Effector CD4-positive, alpha-beta T cell (primary cell): Measurements from ENCODE around the gene YWHAH.
"Not testable (repeated sequence)": the region's sequence is repeated elsewhere in the genome, so short reads cannot be mapped to it uniquely, and the experiment has no call there.

Source experiments
- DNase-seq: peaks from one replicate; pipeline ENCODE4 v3.0.0-alpha.2; 2020

YWHAH gene

DNA sequence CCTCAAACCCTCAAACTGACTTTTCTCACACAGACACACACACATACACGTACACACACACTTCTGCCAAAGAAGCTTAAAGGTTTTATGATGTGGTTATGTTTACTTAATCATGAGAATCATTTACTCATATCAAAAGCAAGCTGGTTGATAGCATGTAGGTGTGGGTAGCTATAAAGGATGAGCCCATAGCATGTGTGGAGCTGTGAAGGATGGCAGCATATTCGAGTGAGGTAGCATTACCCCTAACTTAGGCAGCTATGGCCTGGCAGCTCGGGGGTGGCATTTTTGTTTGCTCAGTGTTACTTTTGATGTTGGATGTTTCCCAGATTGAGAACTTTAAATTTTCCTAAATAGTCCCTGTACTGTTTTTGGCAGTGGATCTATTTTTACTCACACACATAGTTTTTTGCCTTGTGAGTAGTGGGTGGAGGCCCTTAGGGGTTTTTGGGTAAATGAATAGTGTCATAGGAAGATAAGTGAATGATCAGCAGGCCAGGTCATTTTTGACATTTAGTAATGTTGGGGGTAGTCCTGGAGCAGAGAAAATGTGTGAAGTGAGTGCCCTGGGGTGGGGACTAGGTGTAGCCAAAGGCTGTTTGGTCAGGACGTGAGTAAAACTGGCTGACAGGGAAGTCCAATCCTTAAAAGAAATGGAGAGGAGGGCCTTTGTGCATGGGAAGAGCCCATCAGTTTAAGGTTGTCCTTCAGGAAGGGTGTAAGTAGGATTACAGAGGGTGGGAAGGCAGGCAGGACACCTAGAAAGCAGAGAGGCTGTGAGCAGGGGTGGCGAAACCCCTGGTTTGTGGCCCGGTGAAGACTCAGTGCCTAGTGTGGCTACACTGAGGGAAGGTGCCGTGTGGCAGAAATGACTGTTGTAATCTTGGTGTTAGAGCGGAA is 7.1 kb downstream of the YWHAH start:
- no peak for DNase-seq

DNA sequence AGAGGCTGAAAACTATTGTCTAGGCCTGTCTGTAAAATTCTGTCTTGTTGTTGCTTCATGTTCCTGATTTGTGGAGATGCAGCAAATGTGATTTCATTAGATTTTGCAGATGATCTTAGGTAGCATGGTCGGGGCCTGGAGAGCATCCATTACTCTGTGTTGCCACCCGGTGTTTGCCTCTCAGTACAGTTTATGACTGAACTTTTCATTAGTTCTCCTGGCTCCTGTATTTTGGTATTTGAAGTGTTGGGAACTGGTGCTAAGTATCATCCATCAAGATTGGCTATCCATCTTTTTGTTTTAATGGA is 7.7 kb downstream of the YWHAH start:
- no peak for DNase-seq

DNA sequence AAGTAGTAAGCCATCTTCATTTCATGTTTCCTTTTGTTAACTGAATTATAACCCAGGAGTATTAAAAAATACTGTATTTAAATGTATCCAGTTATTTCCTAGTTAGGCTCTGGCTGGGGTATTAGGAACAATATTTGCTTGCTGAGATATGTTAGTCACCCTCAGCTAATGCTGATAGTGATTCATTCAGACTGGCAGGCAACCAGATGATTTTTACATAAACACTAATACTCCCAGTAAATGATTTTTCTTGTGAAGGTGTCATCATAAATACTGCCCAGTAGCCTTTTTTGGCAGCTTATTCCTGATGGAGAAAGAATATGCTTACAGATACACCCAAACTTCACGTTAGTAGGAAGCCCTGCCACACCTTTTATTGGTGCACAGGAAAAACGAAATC is 8.1 kb downstream of the YWHAH start:
- no peak for DNase-seq

DNA sequence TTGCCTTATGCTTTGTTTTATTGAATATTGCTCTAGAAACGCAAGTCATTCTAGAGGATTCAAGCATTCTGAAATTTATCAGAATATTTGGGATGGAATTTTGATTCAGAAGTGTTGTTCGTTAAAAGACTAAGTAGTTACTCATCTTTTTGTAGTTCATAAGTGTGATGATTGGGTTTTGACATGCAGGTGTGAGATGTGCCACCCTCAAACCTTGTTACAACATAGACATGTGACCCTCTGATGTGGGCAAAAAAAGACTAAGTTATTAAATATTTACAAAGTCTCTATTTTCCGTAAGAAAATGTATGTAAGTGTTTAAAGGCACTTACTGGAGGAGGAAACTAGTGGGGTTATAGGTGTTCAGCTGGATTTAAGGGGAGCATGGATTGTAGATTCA is 8.9 kb downstream of the YWHAH start:
- no peak for DNase-seq

DNA sequence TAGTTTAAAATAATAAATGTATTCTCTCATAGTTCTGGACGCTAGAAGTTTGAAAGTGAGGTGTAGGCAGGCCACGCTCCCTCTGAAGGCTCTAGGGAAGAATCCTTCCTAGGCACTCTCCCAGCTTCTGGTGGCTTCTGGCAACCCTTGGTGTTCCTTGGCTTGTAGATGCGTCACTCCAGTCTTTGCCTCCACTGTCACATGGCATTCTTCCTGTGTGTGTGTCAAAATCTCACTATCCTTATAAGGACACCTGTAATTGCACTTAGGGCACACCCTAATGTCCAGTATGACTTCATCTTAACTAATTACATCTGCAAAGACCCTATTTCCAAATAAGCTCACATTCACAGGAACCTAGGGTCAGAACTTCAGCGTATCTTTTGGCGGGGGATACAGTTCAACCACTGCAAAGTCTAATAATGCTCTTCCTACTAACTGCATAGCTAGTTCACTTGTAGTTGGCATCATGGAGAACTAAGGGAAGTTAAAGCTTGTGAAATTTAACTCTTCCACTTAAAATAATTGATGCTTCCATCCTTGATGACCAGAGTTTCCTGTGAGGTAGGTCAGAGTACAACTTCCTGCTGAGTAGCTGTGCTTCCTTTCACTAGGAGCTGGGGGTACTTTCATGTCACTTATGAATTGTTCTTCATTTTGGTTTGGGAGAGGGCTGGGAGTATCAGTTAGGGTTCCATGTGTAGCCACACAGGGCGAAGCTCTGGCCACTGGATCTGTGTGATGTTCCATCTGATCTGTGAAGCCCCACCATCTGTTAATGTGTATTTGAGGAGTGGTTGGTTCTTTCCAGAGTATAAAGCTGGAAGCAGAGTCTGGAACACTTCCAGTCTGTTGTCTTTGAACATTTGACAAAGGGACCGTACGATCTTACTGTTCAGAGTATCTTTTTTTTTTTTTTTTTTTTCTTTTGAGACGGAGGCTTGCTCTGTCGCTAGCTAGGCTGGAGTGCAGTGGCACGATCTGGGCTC is 10.5 kb downstream of the YWHAH start:
- no peak for DNase-seq

DNA sequence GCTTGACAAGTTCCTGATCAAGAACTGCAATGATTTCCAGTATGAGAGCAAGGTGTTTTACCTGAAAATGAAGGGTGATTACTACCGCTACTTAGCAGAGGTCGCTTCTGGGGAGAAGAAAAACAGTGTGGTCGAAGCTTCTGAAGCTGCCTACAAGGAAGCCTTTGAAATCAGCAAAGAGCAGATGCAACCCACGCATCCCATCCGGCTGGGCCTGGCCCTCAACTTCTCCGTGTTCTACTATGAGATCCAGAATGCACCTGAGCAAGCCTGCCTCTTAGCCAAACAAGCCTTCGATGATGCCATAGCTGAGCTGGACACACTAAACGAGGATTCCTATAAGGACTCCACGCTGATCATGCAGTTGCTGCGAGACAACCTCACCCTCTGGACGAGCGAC is 12.0 kb downstream of the YWHAH start:
- no peak for DNase-seq

DNA sequence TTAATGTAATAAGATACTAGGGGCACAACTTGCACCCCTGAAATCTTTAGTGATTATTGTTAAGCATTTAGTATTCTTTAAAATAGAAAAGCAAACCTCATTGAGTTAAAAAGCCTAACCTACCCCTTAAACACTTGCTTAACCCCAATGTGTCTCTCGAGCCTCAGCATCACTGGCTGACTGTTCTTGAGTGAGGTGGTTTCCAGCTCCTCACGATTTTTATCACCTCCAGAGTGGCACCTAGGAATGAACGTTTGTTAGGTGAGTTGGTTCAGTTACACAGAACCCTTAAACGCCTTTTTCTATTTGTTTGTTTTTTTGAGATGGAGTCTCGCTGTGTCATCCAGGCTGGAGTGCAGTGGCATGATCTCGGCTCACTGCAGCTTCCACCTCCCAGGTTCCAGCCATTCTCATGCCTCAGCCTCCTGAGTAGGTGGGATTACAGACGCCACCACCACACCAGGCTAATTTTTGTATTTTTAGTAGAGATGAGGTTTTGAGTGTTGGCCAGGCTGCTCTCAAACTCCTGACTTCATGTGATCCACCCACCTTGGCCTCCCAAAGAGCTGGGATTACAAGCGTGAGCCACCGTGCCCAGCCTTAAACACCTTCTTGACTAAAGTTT is 13.7 kb downstream of the YWHAH start:
- DNase-seq, result no peak

DNA sequence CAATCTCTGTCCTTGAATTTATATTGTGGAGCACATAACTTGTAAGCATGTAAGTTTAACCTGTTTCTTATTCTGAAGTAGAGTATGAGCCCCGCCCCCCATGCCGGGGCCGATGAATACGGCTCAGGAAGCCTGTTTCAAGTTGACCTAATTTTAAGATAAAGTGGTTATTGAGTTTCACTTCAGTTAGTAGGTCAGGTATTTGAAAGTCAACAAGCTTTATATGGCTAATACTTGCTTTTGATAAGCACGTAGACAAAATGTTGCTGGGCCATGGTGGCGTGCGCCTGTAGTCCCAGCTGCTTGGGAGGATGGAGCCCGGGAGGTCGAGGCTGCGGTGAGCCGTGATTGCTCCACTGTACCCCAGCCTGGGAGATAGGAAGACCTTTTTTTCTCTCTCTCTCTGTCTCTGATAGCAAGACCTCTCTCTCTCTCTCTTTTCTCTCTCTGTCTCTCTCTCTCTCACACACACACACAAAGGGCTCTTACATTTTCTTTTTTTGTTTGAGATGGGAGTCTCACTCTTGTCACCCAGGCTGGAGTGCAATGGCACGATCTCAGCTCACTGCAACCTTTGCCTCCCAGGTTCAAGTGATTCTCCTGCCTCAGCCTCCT is 14.4 kb downstream of the YWHAH start:
- no peak for DNase-seq

DNA sequence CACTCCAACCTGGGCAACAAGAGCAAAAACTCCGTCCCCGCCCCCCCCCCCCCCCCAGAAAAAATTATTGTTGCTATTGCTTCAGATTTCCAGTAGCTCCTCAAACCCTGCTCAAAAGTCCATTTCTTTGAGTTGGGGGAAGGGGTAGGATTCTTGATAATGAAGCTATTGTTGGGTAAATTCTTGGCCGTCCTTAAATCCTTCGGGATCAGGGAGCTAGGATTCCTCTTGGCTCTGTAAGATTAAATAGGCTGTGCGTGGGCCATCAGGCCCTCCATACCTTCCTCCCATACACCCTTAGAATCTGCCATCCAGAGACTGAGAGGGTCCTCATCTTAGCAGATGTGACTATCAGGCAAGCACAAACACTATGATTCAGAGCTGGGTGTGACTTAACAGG is 16.4 kb downstream of the YWHAH start:
- no peak for DNase-seq

DNA sequence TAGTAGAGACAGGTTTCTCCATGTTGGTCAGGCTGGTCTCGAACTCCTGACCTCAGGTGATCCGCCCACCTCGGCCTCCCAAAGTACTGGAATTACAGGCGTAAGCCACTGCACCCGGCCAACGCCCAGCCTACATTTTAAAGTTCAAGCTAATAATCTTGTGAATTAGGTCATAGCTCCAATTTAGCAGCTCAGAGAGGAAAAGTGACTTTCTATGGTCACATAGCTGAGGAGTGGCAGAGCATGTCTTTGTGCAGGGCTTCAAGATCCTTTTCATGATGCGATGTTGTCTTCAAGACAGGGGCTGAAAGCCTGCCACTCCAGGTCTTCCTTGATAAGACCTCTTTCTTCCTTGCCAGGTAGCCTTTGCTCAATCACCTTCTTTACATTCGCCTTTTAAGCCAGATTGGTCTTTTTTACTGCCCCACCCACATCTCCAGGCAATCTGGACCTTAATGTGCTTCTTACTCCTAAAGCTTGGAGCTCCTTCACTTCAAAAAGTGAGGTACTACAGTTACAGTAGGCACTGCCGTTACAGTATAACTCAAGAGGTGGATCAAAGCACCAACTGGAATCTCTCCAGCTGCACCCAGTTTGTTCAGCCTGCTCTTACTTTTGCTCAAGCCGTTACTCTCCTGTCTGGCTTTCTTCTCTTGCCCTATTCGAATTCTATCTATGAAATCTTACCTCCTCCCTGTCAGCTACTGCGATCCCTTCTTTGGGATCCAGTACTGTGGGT is 18.2 kb downstream of the YWHAH start:
- DNase-seq, result no peak

DNA sequence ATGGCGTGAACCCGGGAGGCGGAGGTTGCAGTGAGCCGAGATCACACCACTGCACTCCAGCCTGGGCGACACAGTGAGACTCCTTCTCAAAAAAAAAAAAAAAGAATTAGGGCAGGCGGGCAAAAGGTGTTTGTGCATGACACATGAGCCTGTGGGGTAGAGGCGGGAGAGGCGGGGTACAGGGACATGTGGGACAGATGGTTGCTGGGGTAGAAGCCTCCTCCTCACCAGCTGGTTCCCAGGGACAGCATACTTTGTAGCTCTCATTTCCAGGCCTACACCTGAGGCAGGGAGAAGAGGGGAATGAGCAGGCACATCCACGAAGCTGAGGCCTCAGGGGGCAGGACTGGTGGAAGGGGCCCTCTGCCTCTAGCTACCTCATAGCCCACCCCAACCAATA is 23.7 kb downstream of the YWHAH start:
- no peak for DNase-seq

DNA sequence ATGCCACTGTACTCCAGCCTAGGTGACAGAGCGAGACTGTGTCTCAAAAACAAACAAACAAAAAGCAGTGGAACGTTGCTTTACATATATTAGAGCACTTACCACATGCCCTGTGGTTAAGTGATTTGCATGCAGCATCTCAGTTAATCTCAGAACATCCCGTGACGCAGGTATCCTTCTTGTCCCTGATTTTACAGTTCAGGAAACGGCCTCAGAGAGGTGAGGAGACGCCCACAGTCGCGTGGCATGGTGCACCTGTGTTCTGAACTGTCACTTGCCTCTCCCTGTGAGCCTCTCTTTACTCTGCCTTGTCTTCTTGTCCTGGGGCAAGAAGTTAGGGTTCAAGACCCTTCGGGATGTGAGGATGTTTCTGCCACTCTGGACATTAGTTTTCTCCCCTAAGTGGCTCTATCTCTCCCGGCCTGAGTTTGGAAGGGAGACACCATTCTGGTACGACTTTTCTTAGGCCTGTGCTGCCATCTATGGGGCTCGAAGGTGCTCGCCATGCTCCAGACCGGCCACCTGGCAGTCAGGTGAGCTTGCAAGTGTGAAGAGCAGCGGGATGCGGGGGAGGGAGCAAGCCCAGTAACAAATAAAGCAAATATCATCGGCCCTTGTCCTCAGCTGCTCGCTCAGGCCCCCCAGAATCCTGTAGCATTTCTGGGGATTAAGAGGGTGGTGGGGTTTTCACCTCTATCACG is 25.6 kb downstream of the YWHAH start:
- DNase-seq, result peak; percentile 47

DNA sequence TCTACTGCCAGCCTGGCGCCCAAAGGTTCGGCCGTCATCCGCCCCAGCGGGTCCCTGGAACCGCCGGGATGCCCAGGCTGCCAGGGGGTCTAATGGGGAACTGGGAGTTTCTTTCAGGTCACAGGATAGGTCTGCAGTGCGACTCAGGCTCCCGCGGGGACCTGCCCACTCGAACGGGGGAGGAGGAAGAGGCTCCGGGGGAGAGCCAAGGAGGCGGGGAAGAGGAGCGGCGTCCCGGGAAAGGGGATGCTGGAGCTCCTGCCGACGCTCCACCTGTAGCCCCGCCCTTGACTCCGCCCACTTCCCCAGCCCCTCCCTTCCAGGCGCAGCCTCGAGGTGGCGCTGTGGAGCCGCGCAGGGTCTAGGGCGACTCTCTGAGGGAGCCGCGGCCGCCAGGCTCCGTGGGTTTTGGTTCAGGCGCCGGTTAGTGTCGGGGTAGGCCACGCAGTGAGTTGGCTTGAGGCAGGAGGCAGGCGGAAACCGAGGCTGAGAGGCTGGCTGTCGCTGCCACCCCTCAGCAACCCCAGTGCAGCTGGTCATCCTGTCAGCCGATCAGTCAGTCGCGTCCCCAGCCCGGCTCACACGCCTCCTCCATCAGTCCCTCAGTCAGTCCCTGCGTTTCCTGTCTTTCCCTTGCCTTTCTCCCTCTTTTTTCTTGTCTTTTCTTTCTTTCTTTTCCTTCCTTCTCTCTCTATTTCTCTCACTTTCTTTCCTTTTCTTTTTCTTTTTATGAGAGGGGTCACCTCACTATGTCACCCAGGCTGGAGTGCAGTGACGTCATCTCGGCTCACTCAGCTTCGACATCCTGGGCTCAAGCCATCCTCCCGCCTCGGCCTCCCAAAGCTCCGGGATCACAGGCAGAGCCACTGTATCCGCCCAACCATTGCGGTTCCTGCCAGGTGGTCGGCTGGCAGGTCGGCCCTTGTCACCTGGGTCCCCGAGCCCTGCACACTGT is 26.4 kb downstream of the YWHAH start:
- peak; percentile 83 for DNase-seq

DNA sequence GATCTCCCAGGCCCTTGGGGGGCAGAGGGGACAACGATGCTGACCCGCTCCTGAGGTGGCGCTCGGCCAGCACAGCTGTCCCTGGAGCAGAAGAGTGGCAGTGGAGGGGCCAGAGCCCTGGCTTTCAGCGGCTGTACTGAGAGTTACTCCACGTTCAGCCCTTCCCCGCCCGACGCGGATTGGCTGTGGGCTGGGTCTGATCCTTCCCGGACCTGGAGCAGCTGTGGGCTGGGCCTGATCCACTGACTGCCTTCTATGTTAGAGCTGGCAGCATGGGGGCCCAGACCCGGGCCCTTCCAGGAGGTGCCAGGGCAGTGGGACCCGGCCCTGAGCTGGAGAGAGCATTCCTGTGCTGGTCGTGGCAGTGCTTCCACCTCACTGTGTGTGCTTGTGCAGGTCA is 27.8 kb downstream of the YWHAH start:
- no peak for DNase-seq

DNA sequence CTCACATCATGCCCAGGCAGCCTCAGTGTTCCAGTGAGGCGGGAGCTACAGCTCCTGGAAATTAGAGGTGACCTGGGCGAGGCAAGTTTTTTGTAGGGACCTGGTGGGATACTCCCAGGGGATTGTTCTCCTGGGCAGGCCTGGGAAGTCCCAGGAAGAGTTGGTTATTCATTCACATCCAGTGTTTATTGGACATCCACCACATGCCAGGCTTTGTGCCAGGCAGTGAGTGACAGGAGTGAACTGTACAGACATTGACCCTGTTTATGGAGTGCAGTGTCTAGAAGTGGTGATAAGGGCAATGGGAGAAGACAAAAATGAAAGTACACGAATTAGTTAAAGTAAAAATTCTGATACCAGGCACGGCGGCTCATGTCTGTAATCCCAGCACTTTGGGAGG is 29.4 kb downstream of the YWHAH start:
- no peak for DNase-seq

DNA sequence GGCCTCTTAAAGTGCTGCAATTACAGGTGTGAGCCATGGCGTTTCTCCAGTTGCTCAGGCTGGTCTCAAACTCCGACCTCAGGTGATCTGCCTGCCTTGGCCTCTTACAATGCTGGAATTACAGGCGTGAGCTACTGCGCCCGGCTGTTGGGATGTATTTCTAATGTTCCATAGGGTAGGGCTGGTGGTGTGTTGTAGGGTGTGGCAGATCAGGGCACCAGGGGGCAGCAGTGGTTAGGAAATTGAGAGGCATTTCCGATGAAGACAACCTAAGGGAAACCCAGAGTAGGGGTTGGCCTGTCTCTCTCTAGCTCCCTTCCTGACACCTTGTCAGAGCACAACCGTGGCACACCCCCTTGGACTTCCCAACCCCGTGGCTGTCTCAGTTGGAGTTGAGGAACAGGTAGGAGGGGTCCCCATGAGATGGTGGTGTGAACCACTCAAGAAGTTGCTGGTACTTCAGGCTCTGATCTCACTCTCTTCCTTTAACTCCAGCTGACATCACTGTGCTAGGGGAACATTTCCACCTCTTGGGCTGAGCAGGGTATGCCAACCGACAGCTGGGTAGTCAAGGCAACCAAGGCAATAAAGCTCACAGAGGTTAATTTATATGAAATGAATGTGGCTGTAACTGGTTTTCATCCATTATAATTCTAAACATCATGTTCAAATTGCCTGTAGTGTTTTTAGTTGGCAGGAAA is 33.0 kb downstream of the YWHAH start:
- DNase-seq, result peak; percentile 68

DNA sequence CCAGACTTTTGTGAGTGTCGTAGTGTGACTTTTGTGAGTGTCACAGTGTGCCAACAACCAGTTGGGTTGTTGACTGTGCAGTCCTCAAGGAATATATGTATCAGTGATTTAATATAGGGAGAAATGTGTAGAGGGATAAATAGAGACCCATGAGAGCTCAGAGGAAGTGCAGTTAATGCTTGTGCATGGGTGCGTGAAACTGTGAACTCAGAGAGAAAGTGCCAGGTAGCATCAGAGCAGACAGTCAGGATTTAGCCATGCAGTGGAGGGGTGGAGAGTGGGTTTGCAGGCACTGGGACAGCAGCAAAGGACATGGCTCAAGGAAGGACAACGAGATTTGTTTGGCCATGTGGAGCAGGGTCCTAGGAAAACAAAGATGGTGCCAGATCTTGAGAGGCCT is 33.6 kb downstream of the YWHAH start:
- no peak for DNase-seq

DNA sequence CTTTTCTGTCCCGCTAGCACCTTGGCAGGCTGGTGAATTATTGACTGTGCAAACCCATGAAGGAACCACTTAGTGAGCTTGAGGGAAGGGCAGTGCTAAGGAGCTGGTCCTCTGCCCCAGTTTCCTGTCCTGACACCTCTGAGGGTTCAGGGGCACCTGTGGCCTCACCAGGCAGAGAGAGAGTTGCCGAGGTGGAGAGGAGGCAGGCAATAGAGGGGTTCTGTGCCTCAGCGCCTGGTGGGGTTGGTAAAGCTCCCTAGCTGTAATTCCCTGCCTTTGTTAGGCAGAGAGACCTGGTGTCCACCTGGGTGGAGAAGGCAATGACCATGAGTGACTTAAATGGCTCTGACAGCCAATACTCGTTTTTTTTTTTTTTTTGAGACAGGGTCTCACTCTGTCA is 36.3 kb downstream of the YWHAH start:
- no peak for DNase-seq

DNA sequence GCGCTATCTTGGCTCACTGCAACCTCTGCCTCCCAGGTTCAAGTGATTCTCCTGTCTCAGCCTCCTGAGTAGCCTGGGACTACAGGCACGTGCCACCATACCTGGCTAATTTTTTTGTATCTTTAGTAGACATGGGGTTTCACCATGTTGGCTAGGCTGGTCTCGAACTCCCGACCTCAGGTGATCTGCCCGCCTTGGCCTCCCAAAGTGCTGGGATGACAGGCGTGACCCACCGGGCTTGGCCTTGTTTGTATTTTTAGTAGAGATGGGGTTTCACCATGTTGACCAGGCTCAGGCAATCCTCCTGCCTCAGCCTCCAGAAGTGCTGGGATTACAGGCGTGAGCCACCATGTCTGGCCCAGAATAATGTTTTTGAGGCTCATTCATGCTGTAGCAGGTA is 37.6 kb downstream of the YWHAH start:
- DNase-seq, result not testable (repeated sequence)
